ENCODE data around the gene LIPT1.
"Not testable (repeated sequence)": the region's sequence is repeated elsewhere in the genome, so short reads cannot be mapped to it uniquely, and the experiment has no call there.

Gene LIPT1

DNA sequence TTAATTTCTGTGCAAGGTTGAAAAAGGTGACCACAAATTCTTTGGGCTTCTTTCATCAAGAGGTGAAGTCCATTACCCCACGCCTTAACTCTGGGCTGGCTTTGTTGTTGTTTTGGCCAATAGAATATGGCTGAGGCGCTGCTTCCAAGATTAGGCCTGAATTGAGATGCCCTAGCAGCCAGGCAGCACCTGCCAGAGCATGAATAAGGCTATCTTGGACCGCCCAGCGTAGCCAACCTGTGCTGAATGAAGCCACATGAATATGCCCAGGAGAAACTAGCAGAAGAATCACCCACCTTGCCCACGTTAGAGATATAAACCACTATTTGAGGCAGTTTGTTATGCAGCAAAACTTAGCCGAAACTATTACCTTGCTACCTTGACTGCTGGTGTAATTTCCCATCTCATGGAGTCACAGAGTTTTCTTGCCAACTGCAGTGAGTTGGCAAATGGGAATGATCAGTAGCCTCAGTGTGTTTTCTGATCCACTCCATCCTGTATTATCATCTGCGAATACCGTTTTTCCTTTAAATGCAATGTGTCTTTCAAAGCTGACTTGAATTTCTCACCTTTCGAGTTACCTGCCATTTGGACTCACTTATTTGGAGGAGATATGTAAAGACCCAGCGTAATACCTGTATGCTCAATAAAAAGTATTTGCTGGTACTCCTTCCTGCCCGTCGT, 704 bp upstream of the LIPT1 start:
- TF ChIP-seq ZNF274 (IDR thresholded peaks at IDR 0.05; ENCODE audit: low read depth, low read length): no peak
- peak overlapping the region; percentile 95 for H3K4me3 ChIP-seq (ENCODE audit: low read length)

DNA sequence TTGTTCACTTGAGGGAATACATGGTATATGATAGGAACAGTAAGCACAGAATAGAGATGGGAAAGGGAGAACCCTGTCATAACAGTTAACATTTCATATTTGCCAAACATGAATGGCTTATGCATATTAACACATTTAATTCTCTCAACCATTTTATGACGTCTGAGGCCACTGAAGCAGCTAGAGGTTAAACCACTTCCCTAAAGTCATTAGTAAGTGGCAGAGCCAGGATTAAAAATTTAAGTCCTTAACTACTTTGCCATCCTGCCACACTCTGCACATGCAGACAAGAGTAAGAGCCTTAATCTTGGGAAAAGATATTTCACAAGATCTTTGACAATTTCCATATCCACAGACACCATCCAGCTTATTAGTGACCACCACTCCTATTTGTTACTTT, 2.1 kb downstream of the LIPT1 start:
- H3K4me3 ChIP-seq (ENCODE audit: low read length): no peak overlapping the region
- TF ChIP-seq ZNF274 (IDR thresholded peaks at IDR 0.05; ENCODE audit: low read depth, low read length): no peak

DNA sequence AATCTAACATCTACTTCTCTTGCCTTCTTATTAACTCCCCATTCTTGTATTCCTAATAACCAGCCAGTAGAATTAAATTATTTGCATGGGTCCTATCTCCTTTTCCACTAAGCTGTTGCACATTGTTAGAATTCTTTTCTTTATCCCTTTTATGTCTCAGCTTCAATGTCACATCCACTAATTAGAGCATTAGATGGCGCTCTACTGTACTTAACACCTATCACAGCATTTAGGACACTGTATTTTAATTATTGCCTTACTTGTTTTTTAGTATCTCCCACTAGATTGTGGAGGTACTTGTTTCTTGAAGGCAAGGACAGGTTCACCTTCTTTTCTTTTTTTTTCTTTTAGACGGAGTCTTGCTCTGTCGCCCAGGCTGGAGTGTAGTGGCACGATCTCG, 3.8 kb downstream of the LIPT1 start:
- H3K4me3 ChIP-seq (ENCODE audit: low read length): no peak overlapping the region
- TF ChIP-seq ZNF274 (IDR thresholded peaks at IDR 0.05; ENCODE audit: low read depth, low read length): no peak

DNA sequence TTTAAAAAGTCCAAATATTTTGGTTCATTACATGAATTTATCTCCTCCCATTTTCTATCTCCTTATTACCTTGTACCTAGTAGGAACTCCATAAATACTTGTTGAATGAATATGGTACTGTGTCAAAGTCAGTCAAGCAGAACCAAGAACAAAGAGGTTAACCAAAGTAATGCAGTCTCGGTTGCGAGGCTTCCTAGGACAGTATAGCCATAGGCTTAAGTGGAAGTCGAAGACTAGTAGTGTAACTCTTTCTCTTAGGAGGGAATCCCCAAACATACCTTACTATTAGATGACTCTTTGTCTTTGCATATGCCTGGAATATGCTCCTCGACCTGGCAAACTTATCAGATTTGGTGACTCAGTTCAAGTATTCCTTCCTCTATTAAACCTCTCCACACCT, 4.8 kb downstream of the LIPT1 start:
- H3K4me3 ChIP-seq (ENCODE audit: low read length): no peak overlapping the region
- no peak for TF ChIP-seq ZNF274 (IDR thresholded peaks at IDR 0.05; ENCODE audit: low read depth, low read length)

DNA sequence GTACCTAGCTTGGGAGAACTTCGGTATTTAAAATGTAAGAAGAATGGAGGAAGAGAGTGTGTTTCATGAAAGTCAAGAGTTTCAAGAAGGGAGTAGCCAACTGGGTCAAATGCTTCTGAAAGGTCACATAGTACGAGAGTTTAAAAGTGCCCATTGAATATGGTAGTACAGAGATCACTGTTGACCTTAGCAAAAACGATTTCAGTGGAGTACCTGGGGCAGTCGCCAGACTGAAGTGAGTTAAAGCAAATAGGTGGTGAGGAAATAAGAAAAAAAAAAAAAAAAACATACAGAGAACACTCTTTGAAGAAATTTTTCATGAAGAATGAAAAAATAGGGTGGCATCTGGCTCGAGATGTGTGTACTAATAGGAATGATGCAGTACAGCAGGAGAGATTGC, 11.5 kb downstream of the LIPT1 start:
- no peak for TF ChIP-seq ZNF274 (IDR thresholded peaks at IDR 0.05; ENCODE audit: low read depth, low read length)

DNA sequence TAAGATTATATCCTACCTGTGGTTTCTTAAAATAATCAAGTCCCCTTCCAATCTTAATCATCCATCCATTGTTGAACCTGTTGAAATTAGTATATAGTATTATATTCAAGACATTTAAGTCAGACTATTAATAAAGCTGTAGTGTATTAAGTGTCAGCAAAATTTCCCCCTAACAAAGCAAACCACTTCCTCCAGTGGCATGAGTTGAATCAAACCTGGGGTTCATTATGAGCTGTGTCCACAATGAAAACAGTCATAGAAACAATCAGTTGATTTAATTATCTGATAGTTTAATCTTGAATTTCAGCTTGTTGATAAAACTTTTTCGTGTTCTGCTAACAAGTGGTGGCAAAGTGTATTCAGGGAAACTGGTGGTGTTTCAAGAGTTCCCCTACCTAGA, 14.8 kb downstream of the LIPT1 start:
- H3K4me3 ChIP-seq (ENCODE audit: low read length): no peak overlapping the region
- TF ChIP-seq ZNF274 (IDR thresholded peaks at IDR 0.05; ENCODE audit: low read depth, low read length): no peak

More for the DNA sequence above, 11.5 kb downstream of the LIPT1 start:
- H3K4me3 ChIP-seq (ENCODE audit: low read length): no peak overlapping the region

DNA sequence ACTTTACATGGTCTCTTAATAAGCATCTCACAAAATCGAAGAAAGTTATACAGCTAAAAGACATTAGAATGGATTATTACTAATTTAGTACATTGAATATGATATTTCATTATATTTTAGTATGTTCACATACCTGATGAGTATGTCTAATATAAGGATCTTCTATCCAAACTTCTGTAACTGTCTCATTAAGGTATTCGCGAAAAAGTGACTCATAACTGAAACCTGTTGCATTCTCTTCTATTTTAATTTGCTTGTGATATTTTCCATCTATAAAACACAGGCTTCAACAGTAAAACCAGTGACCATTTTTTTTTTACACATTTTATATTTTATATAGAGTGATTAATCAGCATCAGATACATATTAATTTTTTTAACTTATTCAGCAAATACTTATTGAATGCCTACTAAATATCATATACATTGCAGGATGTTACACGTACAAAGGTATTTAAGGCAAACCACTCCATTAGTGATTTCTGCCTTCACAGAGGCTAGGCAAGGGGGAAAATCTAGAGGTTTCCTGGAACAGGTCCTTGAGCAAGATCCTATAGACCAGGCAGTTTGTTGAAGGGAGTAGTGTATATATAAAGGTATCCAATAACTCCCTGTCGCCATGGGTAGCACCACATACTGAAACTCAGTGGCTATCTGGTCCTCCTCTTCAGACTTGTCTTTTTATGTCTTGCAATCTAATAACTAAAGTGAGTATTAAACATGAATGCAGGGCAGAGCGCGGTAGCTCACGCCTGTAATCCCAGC, 16.8 kb downstream of the LIPT1 start:
- no peak overlapping the region for H3K4me3 ChIP-seq (ENCODE audit: low read length)
- TF ChIP-seq ZNF274 (IDR thresholded peaks at IDR 0.05; ENCODE audit: low read depth, low read length): no peak

DNA sequence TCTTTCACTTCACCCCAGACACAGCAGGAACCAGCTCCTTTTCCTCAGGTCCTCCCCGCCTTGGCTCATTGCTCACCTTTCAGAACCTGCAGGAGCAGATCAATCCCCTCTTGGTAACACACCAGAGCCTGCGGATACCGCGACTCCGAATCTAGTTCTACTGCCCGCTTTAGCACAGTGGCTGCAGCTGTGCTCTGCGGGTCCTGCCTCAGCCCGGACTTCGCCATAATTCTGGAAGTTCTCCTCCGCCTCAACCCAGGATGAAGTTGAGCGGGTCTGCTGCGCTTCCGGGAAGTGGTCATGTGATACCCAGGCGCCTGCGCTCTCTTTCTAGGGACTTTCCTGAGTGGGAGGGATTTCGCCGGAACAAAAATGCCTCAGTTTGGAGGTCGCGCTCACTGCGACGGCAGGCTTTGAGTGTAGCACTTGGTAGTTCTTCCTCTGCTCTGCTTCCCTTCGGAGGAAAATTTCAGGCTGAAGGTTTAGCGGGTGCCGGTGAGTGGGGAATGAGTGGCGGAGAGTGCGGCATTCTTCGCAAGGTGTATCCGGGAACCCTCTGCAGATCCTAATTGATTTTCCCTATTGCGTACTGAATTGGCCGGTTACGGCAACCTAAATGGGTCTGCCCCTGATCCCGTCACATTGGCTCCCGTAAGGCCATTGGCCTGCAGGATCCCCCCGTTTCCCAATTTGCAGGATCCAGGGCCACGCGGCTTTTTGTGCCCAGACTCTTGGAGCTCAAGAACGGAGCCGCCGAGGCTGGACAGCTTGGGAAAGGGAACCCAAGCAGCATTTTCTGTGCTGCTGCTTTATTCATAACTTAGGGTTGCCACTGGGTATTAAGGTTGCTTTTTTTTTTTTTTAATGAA, 26.2 kb downstream of the LIPT1 start, which contains the start of the genes MITD1 and MRPL30:
Gene MITD1, minus strand, starts transcription at position 304 of the 869 bp plus-strand sequence. Its CDS starts 77 bp downstream, at position 227.
Gene MRPL30, plus strand, starts transcription at position 430 of the 869 bp plus-strand sequence. CDS start 5,020 bp downstream, outside the sequence.
- peak within 1 kb of the TSS; percentile 84 for H3K4me3 ChIP-seq (ENCODE audit: low read length)
- no peak for TF ChIP-seq ZNF274 (IDR thresholded peaks at IDR 0.05; ENCODE audit: low read depth, low read length)

DNA sequence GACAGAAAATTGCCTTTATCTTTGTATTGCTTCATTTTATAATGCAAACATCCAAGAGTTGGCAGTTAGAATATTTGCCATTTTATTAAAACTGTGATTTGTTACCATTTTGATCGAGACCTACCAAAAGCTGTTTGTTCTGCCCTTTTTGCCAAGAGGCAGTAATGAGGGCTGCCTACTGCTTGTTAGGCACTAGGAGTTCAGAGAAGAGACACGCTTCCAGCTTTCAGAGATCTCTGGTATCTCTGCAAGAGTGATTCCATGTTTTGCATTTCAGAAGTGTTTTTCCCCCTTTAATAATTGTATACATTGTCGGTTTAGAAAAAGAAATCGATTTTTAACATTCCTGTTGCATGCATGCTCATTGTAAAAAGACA, 26.8 kb downstream of the LIPT1 start:
- TF ChIP-seq ZNF274 (IDR thresholded peaks at IDR 0.05; ENCODE audit: low read depth, low read length): no peak
- peak overlapping the region; percentile 84 for H3K4me3 ChIP-seq (ENCODE audit: low read length)

DNA sequence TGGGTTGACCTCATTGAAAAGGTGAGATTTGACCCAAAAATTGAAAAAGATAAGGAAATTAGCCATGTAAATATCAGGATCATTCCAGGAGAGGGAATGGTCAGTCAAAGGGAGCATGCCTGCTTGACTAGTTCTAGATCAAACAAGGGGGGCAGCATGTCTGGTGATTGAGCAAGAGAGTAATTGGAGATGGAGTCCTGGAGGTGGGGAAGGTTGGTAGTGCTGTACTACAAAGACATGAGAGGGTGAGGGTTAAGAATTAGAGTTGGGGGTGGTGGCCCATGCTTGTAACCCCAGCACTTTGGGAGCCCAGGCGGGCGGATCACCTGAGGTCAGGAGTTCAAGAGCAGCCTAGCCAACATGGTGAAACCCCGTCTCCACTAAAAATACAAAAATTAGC, 28.3 kb downstream of the LIPT1 start:
- H3K4me3 ChIP-seq (ENCODE audit: low read length): no peak overlapping the region
- TF ChIP-seq ZNF274 (IDR thresholded peaks at IDR 0.05; ENCODE audit: low read depth, low read length): no peak

DNA sequence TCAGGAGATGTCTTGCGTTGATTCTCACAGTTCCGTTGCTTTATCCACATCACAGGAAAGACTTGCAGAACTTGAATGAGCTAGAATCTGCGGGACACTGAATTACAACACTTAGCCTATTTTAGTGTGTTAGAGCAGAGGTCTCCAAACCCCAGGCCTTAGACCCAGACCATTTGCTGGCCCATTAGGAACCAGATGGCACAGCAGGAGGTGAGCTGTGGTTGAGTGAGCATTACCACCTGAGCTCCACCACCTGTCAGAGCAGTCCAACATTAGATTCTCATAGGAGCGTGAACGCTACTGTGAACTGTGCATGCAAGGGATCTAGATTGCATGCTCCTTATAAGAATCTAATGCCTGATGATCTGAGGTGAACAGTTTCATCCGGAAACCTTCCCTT, 30.0 kb downstream of the LIPT1 start:
- no peak overlapping the region for H3K4me3 ChIP-seq (ENCODE audit: low read length)
- no peak for TF ChIP-seq ZNF274 (IDR thresholded peaks at IDR 0.05; ENCODE audit: low read depth, low read length)

DNA sequence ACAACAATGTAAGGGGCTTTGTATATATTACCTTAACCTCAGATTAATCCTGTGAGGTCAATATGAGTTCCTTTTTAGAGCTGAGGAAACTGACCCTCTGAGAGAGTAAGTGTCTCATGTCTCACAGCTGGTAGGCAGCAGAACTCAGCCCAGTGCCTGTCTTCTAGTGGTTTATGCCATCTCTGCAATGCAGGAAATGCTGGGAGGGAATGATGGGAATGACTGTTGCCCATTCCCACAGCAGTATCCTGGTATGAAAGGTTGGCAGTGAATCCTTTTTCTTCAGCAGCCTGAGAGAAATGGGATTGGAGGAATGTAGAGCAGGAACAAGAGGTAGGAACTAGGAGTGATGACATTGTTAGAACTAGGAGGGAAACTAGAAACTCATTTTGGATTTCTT, 32.2 kb downstream of the LIPT1 start:
- H3K4me3 ChIP-seq (ENCODE audit: low read length): no peak overlapping the region
- no peak for TF ChIP-seq ZNF274 (IDR thresholded peaks at IDR 0.05; ENCODE audit: low read depth, low read length)

DNA sequence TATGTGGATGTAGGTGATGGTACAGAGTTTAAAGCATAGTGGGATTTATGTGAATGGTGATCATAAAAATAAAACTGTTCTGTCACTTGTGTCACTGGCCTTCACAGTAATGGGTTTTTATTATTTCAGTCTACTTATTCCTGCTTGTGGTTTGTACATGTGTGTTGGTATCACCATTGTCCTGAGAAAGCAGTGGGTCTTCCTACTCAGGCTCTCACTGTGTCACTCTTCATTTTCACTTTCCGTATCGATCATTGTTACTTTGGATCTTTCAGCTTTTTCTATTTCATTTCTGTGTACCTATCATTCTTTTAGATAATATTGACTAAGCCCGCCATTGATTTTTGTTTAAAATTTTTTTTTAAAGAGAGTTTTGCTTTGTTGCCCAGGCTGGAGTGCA, 33.6 kb downstream of the LIPT1 start:
- H3K4me3 ChIP-seq (ENCODE audit: low read length): no peak overlapping the region
- TF ChIP-seq ZNF274 (IDR thresholded peaks at IDR 0.05; ENCODE audit: low read depth, low read length): no peak

DNA sequence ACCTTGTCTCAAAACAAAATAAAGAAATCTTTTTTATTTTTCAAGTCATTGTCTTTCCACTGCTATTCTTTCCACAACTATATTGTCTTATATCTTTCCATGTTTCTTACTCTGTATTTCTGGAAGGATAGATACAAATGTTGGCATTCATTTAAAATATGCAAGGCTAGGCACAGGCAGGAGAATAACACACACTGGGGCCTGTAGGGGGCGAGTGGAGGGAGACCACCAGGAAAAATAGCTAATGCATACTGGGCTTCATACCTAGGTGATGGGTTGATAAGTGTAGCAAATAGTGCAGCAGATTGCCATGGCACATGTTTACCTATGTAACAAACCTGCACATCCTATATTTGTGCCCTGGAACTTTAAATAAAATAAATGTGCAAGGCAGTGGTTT, 35.8 kb downstream of the LIPT1 start:
- TF ChIP-seq ZNF274 (IDR thresholded peaks at IDR 0.05; ENCODE audit: low read depth, low read length): no peak
- no peak overlapping the region for H3K4me3 ChIP-seq (ENCODE audit: low read length)

DNA sequence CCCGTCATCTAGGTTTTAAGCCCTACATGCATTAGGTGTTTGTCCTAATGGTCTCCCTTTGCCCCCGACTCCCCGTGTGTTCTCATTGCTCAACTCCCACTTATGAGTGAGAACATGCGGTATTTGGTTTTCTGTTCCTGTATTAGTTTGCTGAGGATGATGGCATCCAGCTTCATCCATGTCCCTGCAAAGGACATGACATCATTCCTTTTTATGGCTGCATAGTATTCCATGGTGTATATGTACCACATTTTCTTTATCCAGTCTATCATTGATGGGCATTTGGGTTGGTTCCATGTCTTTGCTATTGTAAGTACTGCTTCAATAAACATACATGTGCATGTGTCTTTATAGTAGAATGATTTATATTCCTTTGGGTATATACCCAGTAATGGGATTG, 37.6 kb downstream of the LIPT1 start:
- H3K4me3 ChIP-seq (ENCODE audit: low read length): not testable (repeated sequence)

All from GM08714 (cell line).